ENCODE data around the gene TLX2. TPM values are rescaled to one million over a fixed set of nuclear protein-coding genes. Genes with fewer than 3 reads are reported as not detected.

The TLX2 gene
- total and polyA plus RNA-seq, 2 of the 13 experiments (the other 11 are each of a cell fraction or from before 2014, with no cell fraction given), result 0.05 to 0.20 TPM

- TF ChIP-seq ZNF382 (CRISPR knock-in tag; IDR thresholded peaks at IDR 0.05; ENCODE audit: borderline replicate concordance), result no peak
- peak; percentile 76; the same call in 1 of the 2 replicates for TF ChIP-seq ZSCAN21 (CRISPR knock-in tag; IDR thresholded peaks at IDR 0.05; ENCODE audit: borderline replicate concordance)
- no peak for TF ChIP-seq ZNF773 (CRISPR knock-in tag; IDR thresholded peaks at IDR 0.05; ENCODE audit: borderline replicate concordance)
- peak; percentile 56; the same call in 1 of the 2 replicates for TF ChIP-seq ZNF792 (CRISPR knock-in tag; IDR thresholded peaks at IDR 0.05)
- TF ChIP-seq IRF9 (CRISPR knock-in tag; IDR thresholded peaks at IDR 0.05; ENCODE audit: borderline replicate concordance), result peak; percentile 84; the same call in 1 of the 2 replicates
- no peak for TF ChIP-seq ATRX (CRISPR knock-in tag; IDR thresholded peaks at IDR 0.05; ENCODE audit: borderline replicate concordance)
- TF ChIP-seq SKI (IDR thresholded peaks at IDR 0.05; ENCODE audit: partially characterized antibody), result no peak
- TF ChIP-seq FOXP4 (CRISPR knock-in tag; IDR thresholded peaks at IDR 0.05), result peak; percentile 78
- no peak for TF ChIP-seq MTA3 (CRISPR knock-in tag; IDR thresholded peaks at IDR 0.05)
- TF ChIP-seq SALL1 (CRISPR knock-in tag; IDR thresholded peaks at IDR 0.05), result peak; percentile 93
- no peak; the same call in 1 of the 2 replicates for TF ChIP-seq ZNF547 (CRISPR knock-in tag; IDR thresholded peaks at IDR 0.05)
- no peak for TF ChIP-seq PRPF4 (IDR thresholded peaks at IDR 0.05; ENCODE audit: low read depth, low read length, poor library complexity, severe bottlenecking)
- peak; percentile 98 for TF ChIP-seq KIAA2018 (CRISPR knock-in tag; IDR thresholded peaks at IDR 0.05; ENCODE audit: borderline replicate concordance)
- TF ChIP-seq ZBTB42 (CRISPR knock-in tag; IDR thresholded peaks at IDR 0.05), result peak; percentile 84; the same call in 1 of the 2 replicates
- TF ChIP-seq PATZ1 (CRISPR knock-in tag; IDR thresholded peaks at IDR 0.05), result peak; percentile 94
- TF ChIP-seq KDM1A (CRISPR knock-in tag; IDR thresholded peaks at IDR 0.05), result no peak
Measured at GRCh38 chr2:74507145-74507925, 6.9 kb upstream of the TLX2 start, which contains the start of gene PCGF1 (continued).

Measured in HepG2 (cell line).